GM18505 (cell line): Measurements from ENCODE around the gene SUDS3.
"Not testable (repeated sequence)": the region's sequence is repeated elsewhere in the genome, so short reads cannot be mapped to it uniquely, and the experiment has no call there.

Source experiments
- ATAC-seq: cut with Tn5 transposase; IDR thresholded peaks from one replicate; pipeline ENCODE4 v1.9.1; 2021; ENCODE audit not compliant: unreplicated experiment
- POLR2A ChIP-seq: IDR thresholded peaks from 4 replicates; pipeline ENCODE4 v1.6.1; 2011; ENCODE audit warnings: borderline replicate concordance; ENCODE audit not compliant: insufficient read depth, insufficient read length; ENCODE audit errors: extremely low read depth

Gene SUDS3

DNA sequence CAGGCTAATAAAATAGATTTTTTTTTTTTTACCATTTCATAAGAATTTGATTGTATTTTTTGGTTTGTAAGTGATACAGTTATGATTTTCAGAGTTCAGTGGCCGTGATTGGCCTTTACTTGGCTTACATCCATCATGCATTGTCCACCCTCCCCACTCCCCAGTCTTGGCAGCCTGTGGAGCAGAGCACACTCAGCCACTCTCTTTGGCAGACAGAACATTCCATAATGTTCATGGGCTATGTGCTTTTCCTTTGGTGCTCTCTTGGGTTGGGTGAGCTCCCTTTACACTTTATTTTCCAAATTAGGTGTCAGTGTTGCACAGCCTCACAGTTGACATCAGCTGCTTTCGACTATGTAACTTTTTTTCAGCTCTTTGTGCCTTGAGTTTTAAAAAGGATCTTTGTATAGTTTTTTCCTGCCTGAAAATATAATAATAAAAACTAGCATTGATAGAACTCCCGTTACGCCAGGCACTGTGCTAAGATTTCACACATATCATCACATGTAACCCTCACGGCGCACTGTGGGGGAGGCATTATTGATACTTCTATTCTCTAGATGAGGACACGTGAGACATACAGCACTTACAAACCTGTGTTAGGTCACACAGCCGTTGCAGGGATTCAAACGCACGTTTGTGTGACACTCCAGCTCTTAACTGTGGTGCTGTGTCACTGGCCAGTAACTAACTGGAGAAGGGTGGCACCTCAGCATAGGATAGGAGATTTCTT is 21.5 kb downstream of the SUDS3 start:
- no peak for TF ChIP-seq POLR2A
- no peak for ATAC-seq

DNA sequence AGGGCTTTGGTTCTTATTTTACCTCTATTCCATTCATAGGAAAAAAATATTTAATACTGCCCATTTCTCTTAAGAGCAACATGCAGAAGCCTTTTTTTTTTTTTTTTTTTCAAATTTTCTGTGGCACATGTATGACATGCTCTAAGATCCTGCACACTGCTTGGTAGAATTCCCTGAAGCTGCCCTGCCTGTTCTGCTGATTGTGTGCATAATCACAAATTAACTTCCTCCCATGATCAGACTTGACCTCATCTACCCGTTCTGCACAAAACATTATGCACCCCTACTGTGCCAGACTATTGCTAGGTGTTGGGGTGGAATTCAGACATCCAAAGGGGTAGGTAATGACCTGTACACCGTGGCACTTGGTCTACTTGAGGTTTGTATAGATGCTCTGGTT is 22.2 kb downstream of the SUDS3 start:
- no peak for ATAC-seq
- TF ChIP-seq POLR2A: no peak

DNA sequence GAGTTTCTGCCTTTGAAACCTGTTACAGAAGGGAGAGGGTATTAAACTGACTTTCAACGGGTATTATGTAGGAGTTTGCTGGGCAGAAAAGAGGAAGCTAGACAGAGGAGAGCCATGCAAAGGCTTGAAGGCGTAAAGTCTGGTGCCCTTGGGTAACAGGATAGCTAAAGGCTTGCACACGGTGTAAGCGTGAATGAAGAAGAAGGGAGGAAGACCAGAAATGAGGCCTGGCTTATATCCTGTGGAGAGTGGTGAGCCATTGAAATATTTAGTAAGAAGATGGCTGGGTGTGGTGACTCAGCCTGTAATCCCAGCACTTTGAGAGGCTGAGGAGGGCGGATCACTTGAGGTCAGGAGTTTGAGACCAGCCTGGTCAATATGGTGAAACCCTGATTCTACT is 22.6 kb downstream of the SUDS3 start:
- no peak for ATAC-seq
- no peak for TF ChIP-seq POLR2A

DNA sequence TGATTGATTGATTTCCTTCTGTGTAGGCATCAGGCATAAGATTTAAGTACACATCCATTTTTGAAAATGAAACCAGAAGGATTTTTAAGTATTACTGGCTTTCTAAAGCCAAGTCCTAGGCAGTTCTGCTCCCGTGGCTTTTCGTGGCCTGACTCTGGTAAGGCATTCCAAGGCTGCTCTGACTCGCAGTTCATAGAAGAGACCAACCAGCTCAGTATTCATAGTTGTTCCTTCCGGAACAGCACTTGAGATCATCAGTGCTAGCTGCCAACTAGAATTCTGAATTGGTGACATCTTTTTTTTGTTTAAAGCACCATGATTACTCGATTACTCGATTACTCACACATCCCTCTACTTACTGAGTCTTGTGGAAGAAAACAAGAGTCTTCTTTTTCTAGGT is 25.9 kb downstream of the SUDS3 start:
- no peak for ATAC-seq
- no peak for TF ChIP-seq POLR2A

DNA sequence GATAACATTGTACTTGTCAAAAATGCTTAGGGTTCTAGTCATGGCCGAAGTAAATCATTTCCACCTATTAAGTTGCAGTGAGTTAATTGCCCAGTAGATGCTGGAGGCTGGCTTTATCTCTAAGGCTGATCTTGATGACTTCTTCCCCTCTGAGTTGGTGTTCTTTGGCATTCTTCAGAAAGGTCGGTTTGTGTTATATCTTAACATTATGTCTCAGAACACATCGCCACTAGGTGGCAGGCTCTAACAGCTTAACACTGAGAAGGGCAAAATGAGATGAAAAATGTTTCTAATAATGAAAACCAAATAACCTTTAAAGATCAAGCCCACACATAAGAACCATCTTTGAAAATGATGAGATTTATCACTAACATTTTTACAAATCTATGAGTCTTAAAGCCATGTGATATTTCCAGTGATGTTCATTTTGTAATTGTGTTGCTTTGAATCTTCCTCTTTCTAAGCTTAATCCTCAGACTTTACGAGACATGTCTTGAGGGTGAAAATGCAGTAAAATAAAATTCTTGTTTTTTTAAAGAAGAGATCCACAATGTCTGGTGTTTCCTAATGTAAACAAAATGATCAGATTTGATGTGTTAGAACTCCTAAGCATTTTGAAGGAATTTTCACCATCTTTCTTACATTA is 28.6 kb downstream of the SUDS3 start:
- TF ChIP-seq POLR2A: no peak

DNA sequence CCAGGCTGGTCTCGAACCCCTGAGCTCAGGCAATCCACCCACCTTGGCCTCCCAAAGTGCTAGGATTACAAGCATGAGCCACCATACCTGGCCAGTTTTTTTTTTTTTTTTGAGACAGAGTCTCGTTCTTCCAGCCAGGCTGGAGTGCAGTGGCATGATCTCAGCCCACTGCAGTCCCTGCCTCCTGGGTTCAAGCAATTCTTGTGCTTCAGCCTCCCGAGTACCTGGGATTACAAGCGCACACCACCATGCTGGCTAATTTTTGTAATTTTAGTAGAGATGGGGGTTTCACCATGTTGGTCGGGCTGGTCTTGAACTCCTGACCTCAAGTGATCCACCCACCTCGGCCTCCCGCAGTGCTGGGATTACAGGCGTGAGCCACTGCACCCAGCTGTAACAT is 31.9 kb downstream of the SUDS3 start:
- not testable (repeated sequence) for ATAC-seq

More for the DNA sequence above, 28.6 kb downstream of the SUDS3 start:
- ATAC-seq: no peak

DNA sequence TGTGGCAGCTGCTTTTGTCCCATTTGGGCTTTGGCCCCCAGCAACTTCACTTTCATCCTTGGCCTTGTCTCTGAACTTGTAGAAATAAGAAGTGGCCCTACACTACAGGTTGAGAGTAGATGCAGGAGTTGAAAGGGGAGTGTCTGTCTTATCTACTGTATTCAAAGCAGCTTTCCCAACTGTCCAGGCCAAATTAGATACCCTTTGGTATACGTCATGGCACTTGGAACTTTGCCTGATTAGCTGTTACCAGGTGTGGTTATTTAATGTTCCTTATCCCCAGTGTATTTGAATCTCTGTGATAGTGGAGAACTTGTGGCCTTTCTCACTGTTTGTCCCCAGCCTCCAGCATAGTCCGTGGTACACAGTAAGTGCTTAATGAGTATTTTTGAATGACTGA is 33.5 kb downstream of the SUDS3 start:
- ATAC-seq: no peak
- TF ChIP-seq POLR2A: no peak

DNA sequence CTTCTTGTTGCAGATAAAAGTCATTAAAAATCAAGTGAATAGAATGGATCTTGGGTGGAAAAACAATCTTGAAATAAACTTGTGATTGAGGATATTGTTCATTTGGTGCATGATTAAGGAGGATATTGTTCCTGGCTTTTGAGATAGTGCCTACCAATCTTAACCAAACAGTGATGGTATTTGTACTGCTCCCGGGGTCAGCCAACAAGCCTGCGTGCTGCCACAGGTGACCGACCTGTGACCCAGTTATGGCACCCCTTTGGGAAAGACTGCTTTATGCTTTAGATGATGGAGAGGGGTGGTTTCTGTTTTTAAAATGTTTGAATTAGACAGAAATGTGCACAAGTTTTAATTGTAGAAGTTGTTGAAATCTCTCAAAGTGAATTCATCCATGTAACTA is 41.6 kb downstream of the SUDS3 start:
- ATAC-seq: no peak
- TF ChIP-seq POLR2A: no peak

DNA sequence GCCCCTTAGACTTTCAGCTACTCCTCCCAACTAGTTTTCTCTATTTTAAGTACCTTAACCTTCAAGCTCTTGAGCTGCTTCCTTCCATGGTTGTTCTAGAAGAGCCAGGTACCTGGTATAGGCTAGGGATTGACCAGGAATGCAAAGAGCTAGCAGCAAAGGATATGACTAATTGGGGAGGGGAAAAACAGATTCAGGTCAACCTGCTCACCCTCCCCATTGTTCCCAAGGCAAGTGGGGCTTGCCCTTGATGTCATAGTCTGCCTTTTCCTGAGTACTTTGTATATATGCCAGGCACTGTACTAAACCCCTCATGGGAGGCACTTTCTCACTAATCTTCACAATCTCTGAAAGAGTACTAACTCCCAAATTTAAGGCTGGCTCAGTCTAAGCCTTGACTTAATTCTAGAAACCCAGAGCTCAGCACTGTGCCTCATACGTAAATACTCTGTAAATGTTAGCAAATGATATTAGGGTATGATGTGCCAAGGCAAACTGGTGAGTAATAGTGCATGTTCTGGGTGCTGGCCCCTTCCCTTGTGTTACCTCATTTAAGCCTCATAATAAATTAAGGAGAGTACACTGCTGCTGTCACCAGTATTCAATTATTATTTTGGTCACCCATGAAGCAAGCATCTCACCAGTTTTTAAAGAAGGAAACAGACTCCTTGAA is 42.2 kb downstream of the SUDS3 start:
- TF ChIP-seq POLR2A: no peak
- no peak for ATAC-seq

DNA sequence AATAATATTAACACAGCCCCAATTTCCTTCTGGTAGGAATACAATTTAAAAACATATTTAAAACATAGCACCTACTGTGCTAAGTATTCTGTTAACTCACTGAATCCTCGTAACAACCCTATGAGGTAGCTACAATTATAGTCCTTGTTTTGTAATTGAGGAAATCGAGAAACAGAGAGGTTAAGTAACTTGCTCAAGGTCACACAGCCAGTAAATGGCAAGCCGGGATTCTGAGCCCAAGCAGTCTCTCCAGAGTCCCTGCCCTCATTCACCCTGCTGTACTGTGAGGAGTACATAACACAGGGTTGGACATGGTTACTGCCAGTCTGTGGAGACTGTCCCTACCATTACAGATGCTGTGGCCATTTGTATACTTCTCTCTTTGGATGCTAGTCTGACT is 44.3 kb downstream of the SUDS3 start:
- no peak for ATAC-seq
- no peak for TF ChIP-seq POLR2A

DNA sequence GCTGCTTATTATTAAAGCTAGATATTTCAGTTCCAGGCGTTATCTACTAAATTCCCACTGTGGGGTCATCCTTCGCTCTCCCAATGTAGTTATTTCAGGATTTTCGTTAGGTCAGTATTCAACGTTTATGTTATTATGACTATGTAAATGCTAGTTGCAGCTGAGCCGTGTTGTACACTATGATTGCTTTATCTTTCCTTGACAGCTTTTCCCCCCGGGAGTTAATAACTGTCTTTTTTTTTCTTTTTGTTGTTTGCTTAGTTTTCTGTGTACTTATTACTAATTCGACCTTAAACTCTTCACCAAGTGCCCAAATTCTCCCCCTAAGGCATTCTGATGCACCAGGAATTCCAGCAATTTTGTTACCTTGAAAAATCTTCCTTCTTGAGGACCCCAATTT is 48.5 kb downstream of the SUDS3 start:
- TF ChIP-seq POLR2A: no peak
- ATAC-seq: no peak

DNA sequence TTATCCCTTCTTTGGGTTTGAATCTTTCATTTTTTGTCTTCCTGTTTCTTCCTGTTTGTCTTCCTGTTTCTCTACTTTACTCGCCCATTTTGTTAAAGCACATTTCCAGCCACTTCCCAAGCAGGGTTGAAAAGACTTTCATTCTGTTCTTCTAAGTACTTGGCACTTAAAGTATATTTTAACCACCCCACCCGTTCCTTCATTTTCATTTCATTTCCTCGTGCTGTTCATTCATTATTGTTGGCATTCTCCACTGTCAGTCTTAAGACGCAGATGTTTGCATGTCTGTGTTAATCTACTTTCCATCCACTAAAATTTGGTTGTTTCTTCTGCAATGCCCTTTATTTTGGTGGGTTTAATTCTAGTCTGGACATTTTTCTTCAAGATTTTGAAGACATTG is 49.0 kb downstream of the SUDS3 start:
- ATAC-seq: no peak
- no peak for TF ChIP-seq POLR2A

DNA sequence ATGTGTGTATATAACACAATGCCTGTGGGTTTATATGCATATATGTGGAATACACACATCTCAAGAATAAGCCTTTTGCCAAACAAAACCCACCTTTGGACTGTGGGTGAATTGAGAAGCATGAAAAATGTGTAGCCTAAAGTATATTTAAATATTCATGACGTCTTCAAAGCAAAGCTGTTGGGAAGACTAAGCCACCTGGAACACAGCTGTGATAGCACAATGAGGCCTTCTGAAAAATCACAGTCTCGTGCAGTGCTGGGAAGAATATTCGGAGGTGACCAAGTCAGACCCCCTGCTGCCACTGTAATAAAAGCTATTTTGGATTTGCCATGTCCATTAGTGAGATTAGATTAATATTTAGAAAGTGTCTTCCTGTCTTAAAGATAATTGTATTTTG is 51.5 kb downstream of the SUDS3 start:
- no peak for ATAC-seq
- no peak for TF ChIP-seq POLR2A

DNA sequence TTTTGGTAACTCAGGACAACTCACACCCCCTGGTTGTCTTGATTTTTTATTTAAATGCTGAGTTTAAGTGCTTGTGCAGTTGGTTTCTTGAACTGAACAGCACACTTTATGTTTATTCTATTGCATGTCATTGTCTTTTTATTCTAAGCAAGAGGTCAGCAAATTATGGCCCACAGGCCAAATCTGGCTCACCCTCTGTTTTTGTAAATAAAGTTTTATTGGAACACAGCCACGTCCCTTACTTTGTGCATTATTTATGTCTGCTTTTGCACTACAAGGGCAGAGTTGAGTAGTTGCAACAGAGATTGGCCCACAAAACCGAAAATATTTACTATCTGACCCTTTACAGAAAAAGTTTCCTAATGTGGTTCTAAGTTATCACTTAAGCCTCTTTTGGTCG is 52.3 kb downstream of the SUDS3 start:
- no peak for ATAC-seq
- TF ChIP-seq POLR2A: no peak
